Epithelial cell of umbilical artery (primary cell): ENCODE data around the gene COPRS. TPM values are rescaled to one million over a fixed set of nuclear protein-coding genes. Genes with fewer than 3 reads are reported as not detected.

Experiments
- total RNA-seq: library from RNA; depleted of rRNA; stranded (reverse); fragments of >200 nt; gene quantifications from 2 replicates; pipeline ENCODE4 v1.2.3, GENCODE V29; 2014

COPRS gene, protein sequence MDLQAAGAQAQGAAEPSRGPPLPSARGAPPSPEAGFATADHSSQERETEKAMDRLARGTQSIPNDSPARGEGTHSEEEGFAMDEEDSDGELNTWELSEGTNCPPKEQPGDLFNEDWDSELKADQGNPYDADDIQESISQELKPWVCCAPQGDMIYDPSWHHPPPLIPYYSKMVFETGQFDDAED
- 56.8 and 92.3 TPM in 2 replicates for total RNA-seq

DNA sequence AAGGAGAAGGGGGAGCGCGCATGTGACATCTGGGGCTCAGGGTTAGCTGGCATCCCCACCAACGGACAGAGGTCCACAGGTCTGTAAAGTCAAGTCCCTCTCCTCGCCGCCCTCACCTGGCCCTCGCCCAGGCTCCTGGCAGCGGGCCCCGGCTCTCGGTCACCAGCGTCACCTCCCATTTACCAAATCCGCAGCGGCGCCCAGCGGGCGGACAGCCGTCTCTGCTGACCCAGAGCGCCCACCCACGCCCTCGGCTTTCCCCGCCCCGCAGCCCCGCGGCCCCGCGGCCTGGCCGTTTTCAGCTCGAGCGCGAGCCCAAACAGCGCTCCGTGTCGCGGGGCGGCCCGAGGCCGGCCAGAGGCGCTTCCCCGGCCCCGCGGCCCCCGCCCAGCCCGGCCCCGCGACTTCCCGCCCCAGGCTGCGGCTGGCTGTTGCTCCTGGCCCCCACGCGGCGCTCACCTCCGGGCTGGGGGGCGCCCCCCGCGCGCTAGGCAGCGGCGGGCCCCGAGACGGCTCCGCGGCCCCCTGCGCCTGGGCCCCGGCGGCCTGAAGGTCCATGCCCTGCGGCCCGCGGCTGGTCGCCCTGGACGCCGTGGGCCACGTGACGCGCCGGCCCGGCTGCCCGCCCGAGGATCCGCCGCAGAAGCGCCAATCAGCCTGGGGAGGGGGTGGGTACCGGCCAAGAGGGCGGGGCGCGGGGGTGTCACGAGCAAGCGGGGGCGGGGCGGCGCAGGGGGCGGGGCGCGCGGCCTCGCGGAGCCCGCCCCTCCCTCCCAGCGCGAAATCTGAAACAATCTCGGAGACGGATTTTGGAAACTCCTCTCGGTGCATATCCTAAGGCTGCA is at the start of gene COPRS:
COPRS (minus strand) TSS at position 603 of the 845 bp plus-strand sequence; CDS start at position 558, 45 bp downstream.

Other genes with a start within 250 kb of the COPRS start
- gene UTP6, start 42.5 kb upstream of the COPRS start, total RNA-seq = 37.7 and 62.2 TPM in 2 replicates
- gene SUZ12, start 77.8 kb upstream of the COPRS start, total RNA-seq = 19.2 and 24.9 TPM in 2 replicates
- 4.2 and 12.2 TPM in 2 replicates for gene LRRC37B, start 148.1 kb upstream of the COPRS start, total RNA-seq